Activated CD8-positive, alpha-beta T cell treated with anti-CD3 and anti-CD28 coated beads for 36 hours (primary cell): Measurements from ENCODE around the gene PSMB11. TPM values are rescaled to one million over a fixed set of nuclear protein-coding genes. Genes with fewer than 3 reads are reported as not detected.
A peak's percentile ranks its signal among the peaks of the same experiment; 100 is the strongest.

ENCODE experiments used
- ATAC-seq: fragments of 200-7000 bp; cut with Tn5 transposase; one replicate; pipeline ENCODE4 v1.10.0; 2021; ENCODE audit warnings: mild to moderate bottlenecking, moderate library complexity
- CTCF ChIA-PET: fragments of 350-600 bp; sonication (Branson Sonifier 250); formaldehyde crosslinking; loops from one replicate; lab custom pipeline; 2021; ENCODE audit warnings: antibody characterized with exemption; lab: Charles Lee
- POLR2A ChIA-PET: fragments of 350-600 bp; sonication (Branson Sonifier 250); formaldehyde crosslinking; loops from one replicate; lab custom pipeline; 2021; ENCODE audit warnings: antibody characterized with exemption; lab: Charles Lee
- DNase-seq: peaks from one replicate; pipeline ENCODE4 v3.0.0-alpha.2; 2020
- H3K27ac Mint-ChIP-seq: one replicate; pipeline ENCODE4 v1.8.0; 2021; ENCODE audit warnings: mild to moderate bottlenecking, mixed read lengths
- H3K27me3 Mint-ChIP-seq: one replicate; pipeline ENCODE4 v1.8.0; 2021; ENCODE audit warnings: mixed read lengths
- H3K36me3 Mint-ChIP-seq: one replicate; pipeline ENCODE4 v1.8.0; 2021; ENCODE audit warnings: low read depth, mixed read lengths
- H3K4me1 Mint-ChIP-seq: one replicate; pipeline ENCODE4 v1.8.0; 2021; ENCODE audit warnings: low read depth, mixed read lengths
- H3K4me3 Mint-ChIP-seq: one replicate; pipeline ENCODE4 v1.8.0; 2021; ENCODE audit warnings: mild to moderate bottlenecking, moderate library complexity, mixed read lengths
- H3K9me3 Mint-ChIP-seq: one replicate; pipeline ENCODE4 v1.8.0; 2021; ENCODE audit warnings: mixed read lengths
- intact Hi-C: fragments of 100-400 bp; cut with micrococcal nuclease; formaldehyde crosslinking; loops from one replicate; pipeline ENCODE4 v1.10.0; 2022
- total RNA-seq, 2 experiments: library from RNA; stranded (reverse); gene quantifications; one replicate each; pipeline ENCODE4 v1.2.3, GENCODE V29; 2021
- TF ChIP-seq, protein P1 (sequence below): fragments of 200-600 bp; IDR thresholded peaks from one replicate; pipeline ENCODE4 v1.8.0; 2022; ENCODE audit warnings: antibody characterized with exemption, mild to moderate bottlenecking

PSMB11 gene
- total RNA-seq, 2 experiments from 2014 or later: not detected

DNA sequence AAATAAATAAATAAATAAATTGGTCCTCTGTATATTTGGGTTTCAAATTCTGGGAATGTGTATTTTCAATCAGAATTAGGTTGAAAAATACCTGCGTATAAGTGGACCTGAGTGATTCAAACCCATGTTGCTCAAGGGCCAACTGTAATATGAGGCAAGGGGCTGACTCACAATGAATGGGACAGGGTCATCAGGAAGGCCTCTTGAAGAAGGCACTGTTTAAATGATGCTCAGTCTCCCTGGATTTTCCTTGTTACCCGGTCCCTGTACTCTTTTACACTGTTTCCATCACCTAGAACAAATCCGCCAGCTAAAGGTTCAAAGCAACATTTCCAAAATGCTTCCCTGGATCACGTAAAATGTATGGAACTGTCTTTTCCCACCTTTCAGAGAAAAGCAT lies 11.1 kb upstream of the PSMB11 start:
- Mint-ChIP-seq H3K9me3 (peaks cover 2% of the 10 kb centered on the region), H3K36me3 (peaks cover 55% of the 10 kb centered on the region), H3K4me3 (no peak overlapping the region), H3K27ac (peak overlapping the region; percentile 22), H3K27me3 (no peaks in the 10 kb centered on the region), H3K4me1 (peaks cover 46% of the 10 kb centered on the region)
- ChIA-PET CTCF (interaction anchor here (0.9 to 7.5 kb wide), 7 partner anchors 9 to 44 kb away, joined by 3 to 29 read pairs (median 8); partner anchors contain the start of gene CDH24), POLR2A (interaction anchor here (1.1 to 2.5 kb wide), 7 partner anchors 8 to 49 kb away, joined by 3 to 9 read pairs (median 5); partner anchors contain the start of gene AJUBA)
- ATAC-seq (no peak), DNase-seq (no peak)
- TF ChIP-seq, protein P1, sequence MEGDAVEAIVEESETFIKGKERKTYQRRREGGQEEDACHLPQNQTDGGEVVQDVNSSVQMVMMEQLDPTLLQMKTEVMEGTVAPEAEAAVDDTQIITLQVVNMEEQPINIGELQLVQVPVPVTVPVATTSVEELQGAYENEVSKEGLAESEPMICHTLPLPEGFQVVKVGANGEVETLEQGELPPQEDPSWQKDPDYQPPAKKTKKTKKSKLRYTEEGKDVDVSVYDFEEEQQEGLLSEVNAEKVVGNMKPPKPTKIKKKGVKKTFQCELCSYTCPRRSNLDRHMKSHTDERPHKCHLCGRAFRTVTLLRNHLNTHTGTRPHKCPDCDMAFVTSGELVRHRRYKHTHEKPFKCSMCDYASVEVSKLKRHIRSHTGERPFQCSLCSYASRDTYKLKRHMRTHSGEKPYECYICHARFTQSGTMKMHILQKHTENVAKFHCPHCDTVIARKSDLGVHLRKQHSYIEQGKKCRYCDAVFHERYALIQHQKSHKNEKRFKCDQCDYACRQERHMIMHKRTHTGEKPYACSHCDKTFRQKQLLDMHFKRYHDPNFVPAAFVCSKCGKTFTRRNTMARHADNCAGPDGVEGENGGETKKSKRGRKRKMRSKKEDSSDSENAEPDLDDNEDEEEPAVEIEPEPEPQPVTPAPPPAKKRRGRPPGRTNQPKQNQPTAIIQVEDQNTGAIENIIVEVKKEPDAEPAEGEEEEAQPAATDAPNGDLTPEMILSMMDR: no peak
- intact Hi-C loops: no loop called here

DNA sequence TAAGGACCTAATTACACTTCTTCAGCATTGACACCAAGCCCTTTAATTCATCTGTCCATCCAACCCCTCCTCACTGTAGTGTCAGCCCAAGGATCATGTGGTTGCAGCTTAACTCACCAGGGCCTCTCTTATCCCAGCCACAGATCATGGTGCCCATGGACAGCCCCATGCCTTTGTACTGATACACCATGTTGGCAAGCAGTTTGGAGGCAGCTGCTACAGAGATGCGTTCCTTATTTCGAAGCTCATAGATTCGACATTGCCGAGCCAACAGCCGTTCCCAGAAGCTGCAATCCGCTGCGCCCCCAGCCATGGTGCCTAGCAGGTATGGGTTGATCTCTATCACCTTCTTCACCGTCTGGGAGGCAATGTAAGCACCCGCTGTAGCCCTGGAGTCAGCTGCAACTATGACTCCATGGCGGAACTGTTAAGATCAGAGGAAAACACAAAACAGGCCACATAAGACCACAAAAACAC lies 8.7 kb upstream of the PSMB11 start:
- TF ChIP-seq, protein P1: no peak
- Mint-ChIP-seq H3K4me3 (peak overlapping the region; percentile 92), H3K36me3 (peaks cover 42% of the 10 kb centered on the region), H3K4me1 (peaks cover 41% of the 10 kb centered on the region), H3K9me3 (peaks cover 2% of the 10 kb centered on the region), H3K27me3 (no peaks in the 10 kb centered on the region), H3K27ac (peak overlapping the region; percentile 98)
- ATAC-seq: no peak
- DNase-seq: no peak
- CTCF ChIA-PET: interaction anchor here (0.7 to 7.5 kb wide), 12 partner anchors 8 to 60 kb away, joined by 3 to 29 read pairs (median 5); partner anchors contain the start of genes CDH24 and PSMB11
- intact Hi-C loops: no loop called here
- POLR2A ChIA-PET: interaction anchor here (0.6 to 2.5 kb wide), 10 partner anchors 8 to 118 kb away, joined by 3 to 19 read pairs (median 4); partner anchors contain the start of gene AJUBA

DNA sequence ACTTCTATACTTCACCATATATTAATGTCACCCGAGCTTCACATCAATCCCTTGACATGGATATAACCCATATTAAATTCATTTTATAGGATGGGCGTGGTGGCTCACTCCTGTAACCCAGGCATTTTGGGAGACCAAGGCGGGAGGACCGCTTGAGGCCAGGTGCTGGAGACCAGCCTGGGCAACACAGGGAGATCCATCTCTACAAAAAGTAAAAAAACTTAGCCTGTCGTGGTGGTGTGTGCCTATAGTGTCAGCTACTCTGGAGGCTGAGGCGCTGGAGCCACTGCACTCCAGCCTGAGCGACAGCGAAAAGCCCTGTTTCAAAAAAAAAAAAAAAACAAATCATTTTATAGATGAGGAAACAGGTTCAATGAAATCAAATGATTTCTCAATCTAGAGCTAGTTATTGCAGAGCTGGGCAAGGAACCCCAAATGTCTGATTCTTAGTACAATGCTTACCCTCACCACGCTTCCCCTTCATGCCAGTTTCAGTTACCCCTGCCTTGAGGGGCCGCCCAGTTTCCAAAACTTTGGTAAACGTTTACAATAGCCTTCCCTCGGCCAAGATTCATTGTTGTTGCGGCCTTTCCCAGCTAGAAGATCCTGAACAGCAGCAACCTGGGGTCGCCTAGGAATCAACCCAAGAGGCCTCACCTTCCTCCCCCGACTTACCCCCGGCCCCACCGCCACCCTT lies 8.1 kb upstream of the PSMB11 start:
- CTCF ChIA-PET: interaction anchor here (0.9 to 7.5 kb wide), 12 partner anchors 8 to 61 kb away, joined by 3 to 29 read pairs (median 5); partner anchors contain the start of genes AJUBA, CDH24 and PSMB11
- POLR2A ChIA-PET: interaction anchor here (0.6 to 2.5 kb wide), 12 partner anchors 9 to 1631 kb away, joined by 3 to 19 read pairs (median 3); partner anchors contain the start of gene AJUBA
- DNase-seq (peak; percentile 35), ATAC-seq (no peak)
- H3K36me3 Mint-ChIP-seq: peaks cover 38% of the 10 kb centered on the region
- H3K4me1 Mint-ChIP-seq: peaks cover 37% of the 10 kb centered on the region
- H3K4me3 Mint-ChIP-seq: peak overlapping the region; percentile 92
- H3K9me3 Mint-ChIP-seq: peaks cover 2% of the 10 kb centered on the region
- no peaks in the 10 kb centered on the region for H3K27me3 Mint-ChIP-seq
- TF ChIP-seq, protein P1: no peak
- peak overlapping the region; percentile 98 for H3K27ac Mint-ChIP-seq
- intact Hi-C loops: loop anchor here (1.0 kb wide), 1 partner anchor 27 kb away; no protein-coding TSS in a partner anchor

DNA sequence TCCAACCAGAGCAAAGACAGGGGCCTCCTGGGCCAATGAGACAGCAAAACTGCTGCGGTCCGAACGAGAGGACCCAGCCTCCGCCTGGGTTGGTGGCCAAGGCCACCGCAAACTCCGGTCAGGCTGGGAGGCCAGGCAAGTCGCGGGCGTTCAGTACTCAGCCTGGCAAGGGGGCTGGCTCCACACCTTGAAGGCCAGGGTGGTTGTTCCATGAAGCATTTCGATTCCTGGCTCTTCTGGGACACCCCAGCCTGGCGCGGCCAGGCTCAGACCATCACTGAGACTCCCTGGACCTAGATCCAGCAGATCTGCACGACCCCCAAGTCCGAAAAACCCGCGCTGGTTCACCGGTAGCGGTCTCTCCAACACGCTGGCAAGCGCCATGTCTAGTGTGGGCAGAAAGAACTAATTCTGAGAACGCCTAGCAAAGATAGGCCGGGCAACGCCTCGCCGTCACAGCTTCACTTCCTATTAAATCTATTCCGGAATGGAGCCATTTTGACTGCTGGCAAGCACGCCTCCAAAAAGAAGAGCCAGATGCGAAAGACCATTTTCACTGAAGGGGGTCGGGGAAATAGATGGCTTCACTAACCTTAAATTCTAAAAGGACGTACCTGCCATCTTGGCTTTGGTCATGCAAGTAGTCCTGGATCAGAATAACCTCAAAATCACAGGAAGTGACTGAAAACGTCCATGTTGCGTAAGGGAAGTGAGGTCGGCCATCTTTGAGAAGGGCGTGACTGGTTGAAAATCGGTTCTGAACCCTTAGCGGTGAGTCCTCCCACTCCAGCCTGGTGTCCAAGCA lies 7.3 kb upstream of the PSMB11 start, which contains the start of gene PSMB5:
PSMB5 (minus strand) TSS at position 403 of the 805 bp plus-strand sequence; CDS start at position 384, 19 bp downstream.
- ChIA-PET POLR2A (interaction anchor here (0.6 to 2.5 kb wide), 7 partner anchors 8 to 1631 kb away, joined by 3 to 19 read pairs (median 4); partner anchors contain the start of gene AJUBA), CTCF (interaction anchor here (1.0 to 7.5 kb wide), 5 partner anchors 22 to 61 kb away, joined by 3 to 29 read pairs (median 5); partner anchors contain the start of genes AJUBA and CDH24)
- H3K9me3 Mint-ChIP-seq: peaks cover 2% of the 10 kb centered on the region
- H3K27me3 Mint-ChIP-seq: no peaks in the 10 kb centered on the region
- peaks cover 31% of the 10 kb centered on the region for H3K4me1 Mint-ChIP-seq
- DNase-seq (peak; percentile 96), ATAC-seq (peak; percentile 96)
- H3K4me3 Mint-ChIP-seq: peak within 1 kb of the TSS; percentile 92
- peak within 1 kb of the TSS; percentile 98 for H3K27ac Mint-ChIP-seq
- intact Hi-C loops: loop anchor here (1.0 kb wide), 1 partner anchor 27 kb away; no protein-coding TSS in a partner anchor
- TF ChIP-seq, protein P1: no peak
- H3K36me3 Mint-ChIP-seq: peaks cover 32% of the 10 kb centered on the region
